GM23248 (cell line): ENCODE measurements around the gene MCEMP1.

Experiments used
- EZH2 ChIP-seq: fragments of 200-600 bp; sonication (generic); IDR thresholded peaks from 2 replicates; pipeline ENCODE4 v1.6.1; 2018; ENCODE audit warnings: antibody characterized with exemption, mild to moderate bottlenecking; ENCODE audit not compliant: insufficient read depth, poor library complexity, severe bottlenecking
- EZH2phosphoT487 ChIP-seq: fragments of 200-600 bp; sonication (generic); IDR thresholded peaks from 2 replicates; pipeline ENCODE4 v1.6.1; 2018; ENCODE audit warnings: antibody characterized with exemption, moderate library complexity, mild to moderate bottlenecking, low read depth; ENCODE audit not compliant: insufficient read depth

GRCh38 chr19:7650148-7650547 is 26.7 kb upstream of the MCEMP1 start:
- TF ChIP-seq EZH2, result no peak
- TF ChIP-seq EZH2phosphoT487, result no peak
